K562 (cell line): ENCODE measurements around the gene RING1. TPM values are rescaled to one million over a fixed set of nuclear protein-coding genes. Genes with fewer than 3 reads are reported as not detected.

Source experiments
- ATAC-seq: fragments of 200-7000 bp; cut with Tn5 transposase; 3 replicates; pipeline ENCODE4 v1.9.1; 2020; ENCODE audit warnings: moderate library complexity
- BruUV-seq: library from RNA; stranded (reverse); fragments of 400-500 nt; replicated peaks from 2 replicates; lab custom pipeline; 2021; lab: Mats Ljungman, UMichigan
- CTCF ChIA-PET: fragments of 300-600 bp; formaldehyde crosslinking; extraction: SDS; loops from one replicate; lab custom pipeline; 2021; ENCODE audit warnings: low intra/inter-chr PET ratio; lab: Yijun Ruan, JAX
- POLR2A ChIA-PET: fragments of 300-600, 350-650 bp; sonication (Branson Sonifier 250); formaldehyde crosslinking; extraction: SDS; loops from one replicate; lab custom pipeline; 2021; ENCODE audit warnings: antibody characterized with exemption, inconsistent platforms; lab: Yijun Ruan, JAX
- DNase-seq, 4 experiments: peaks; one replicate each; pipeline versions ENCODE4 v3.0.0 to v3.0.0-alpha.2; 2011 to 2018; ENCODE audit warnings: low spot score in 3 of 4, mixed read lengths in 3 of 4; ENCODE audit errors: extremely low read depth in 1 of 4
- FAIRE-seq: peaks from 2 replicates; lab custom pipeline; 2011; peaks lifted over from hg19 to GRCh38; lab: Jason Lieb, UNC
- H2AFZ ChIP-seq: 2 replicates; pipeline ENCODE4 v1.6.0; 2011; ENCODE audit warnings: low read depth, low read length, control low read depth, inconsistent platforms
- H3K27ac ChIP-seq: fragments of 200-600 bp; 3 replicates; pipeline ENCODE4 v1.8.0; 2011; ENCODE audit warnings: low read depth, mild to moderate bottlenecking, control low read depth, inconsistent platforms, low read length, moderate library complexity, mixed read lengths; ENCODE audit errors: extremely low read depth
- H3K27me3 ChIP-seq, 2 experiments: fragments of 300-600 bp in 1 of 2; 2 replicates in 1 of 2; 3 replicates in 1 of 2; pipeline versions ENCODE4 v1.6.0 to v1.8.0; 2011; ENCODE audit warnings: inconsistent platforms in 2 of 2, low read length in 2 of 2, mild to moderate bottlenecking in 1 of 2, mixed read lengths in 1 of 2, moderate library complexity in 1 of 2; ENCODE audit not compliant: control insufficient read depth in 2 of 2, insufficient read depth in 2 of 2
- H3K36me3 ChIP-seq: fragments of 300-600 bp; 3 replicates; pipeline ENCODE4 v1.8.0; 2011; ENCODE audit warnings: mild to moderate bottlenecking, low read length, inconsistent platforms; ENCODE audit not compliant: control insufficient read depth, insufficient read depth
- H3K4me1 ChIP-seq, 2 experiments: fragments of 200-600 bp in 1 of 2; replicated peaks in 1 of 2; 2 replicates in 1 of 2; 3 replicates in 1 of 2; pipeline versions ENCODE4 v1.5.1 to v1.8.0; 2011; ENCODE audit warnings: inconsistent platforms in 2 of 2, low read length in 2 of 2, mild to moderate bottlenecking in 1 of 2, mixed read lengths in 1 of 2, moderate library complexity in 1 of 2; ENCODE audit not compliant: control insufficient read depth in 2 of 2, insufficient read depth in 2 of 2
- H3K4me2 ChIP-seq: 2 replicates; pipeline ENCODE4 v1.6.1; 2011; ENCODE audit warnings: low read length, control low read depth, inconsistent platforms, mixed read lengths; ENCODE audit not compliant: insufficient read depth
- H3K4me3 ChIP-seq: fragments of 200-600 bp; sonication (generic), shearing (Covaris generic); 2 replicates; pipeline ENCODE4 v1.5.1; 2016; ENCODE audit warnings: control low read depth, inconsistent platforms
- H3K79me2 ChIP-seq: fragments of 200-600 bp; 3 replicates; pipeline ENCODE4 v1.8.0; 2011; ENCODE audit warnings: low read length, inconsistent platforms; ENCODE audit not compliant: control insufficient read depth, insufficient read depth
- H3K9ac ChIP-seq, 2 experiments: 2 replicates each; pipeline versions ENCODE4 v1.6.0 to v1.6.1; 2011; ENCODE audit warnings: low read depth in 2 of 2, low read length in 2 of 2, control low read depth in 1 of 2, inconsistent platforms in 1 of 2, mild to moderate bottlenecking in 1 of 2, mixed read lengths in 1 of 2; ENCODE audit not compliant: insufficient read depth in 1 of 2
- H3K9me1 ChIP-seq: one replicate; pipeline ENCODE4 v1.6.0; 2011; ENCODE audit warnings: inconsistent platforms, mild to moderate bottlenecking, low read length, moderate library complexity; ENCODE audit not compliant: control insufficient read depth, insufficient read depth
- H3K9me3 ChIP-seq: replicated peaks from 2 replicates; pipeline ENCODE4 v1.5.1; 2011; ENCODE audit warnings: low read depth, low read length, inconsistent platforms; ENCODE audit not compliant: control insufficient read depth, insufficient read depth
- H4K20me1 ChIP-seq: replicated peaks from 2 replicates; pipeline ENCODE4 v1.6.1; 2011; ENCODE audit warnings: low read length, inconsistent platforms, mixed read lengths; ENCODE audit not compliant: control insufficient read depth, insufficient read depth
- KLF1 ChIP-seq: fragments of 450-650 bp; IDR thresholded peaks from 2 replicates; pipeline ENCODE4 v1.6.1; 2016; ENCODE audit warnings: missing genetic modification characterization, missing compliant biosample characterization
- LARP7 ChIP-seq: fragments of 450-650 bp; IDR thresholded peaks from 2 replicates; pipeline ENCODE4 v1.6.1; 2016
- RBBP5 ChIP-seq: fragments of 200-600 bp; sonication (generic); IDR thresholded peaks from 2 replicates; pipeline ENCODE4 v1.6.1; 2012; ENCODE audit warnings: borderline replicate concordance, mild to moderate bottlenecking, low read length, control low read depth, inconsistent platforms; ENCODE audit not compliant: insufficient read depth, poor library complexity, severe bottlenecking
- SREBF1 ChIP-seq: fragments of 150-350 bp; IDR thresholded peaks from 2 replicates; pipeline ENCODE4 v1.6.1; 2014; ENCODE audit warnings: antibody characterized with exemption, low read depth, low read length, borderline replicate concordance
- ZNF41 ChIP-seq: fragments of 250-450 bp; sonication (Bioruptor Pico); conservative IDR thresholded peaks from 2 replicates; pipeline ENCODE4 v1.4.0; 2020; ENCODE audit warnings: mild to moderate bottlenecking
- ZNF764 ChIP-seq: fragments of 250-450 bp; sonication (Bioruptor Pico); IDR thresholded peaks from 2 replicates; pipeline ENCODE4 v1.4.0; 2020; ENCODE audit warnings: low read depth, mild to moderate bottlenecking, moderate library complexity
- WGBS: fragments of 100-300 bp; shearing (Covaris generic); methylation state at CpG from one replicate; pipeline ENCODE4 v1.1.6; 2016; ENCODE audit warnings: low coverage, mixed read lengths; ENCODE audit not compliant: insufficient coverage; ENCODE audit errors: missing lambda C conversion rate; 5-methylcytosine and 5-hydroxymethylcytosine counted together
- in situ Hi-C: fragments of 300-500 bp; cut with MboI; formaldehyde crosslinking; loops from 4 replicates; pipeline ENCODE4 v1.15.0; 2018; ENCODE audit warnings: inconsistent platforms, mixed read lengths
- intact Hi-C: fragments of 100-400 bp; cut with micrococcal nuclease; formaldehyde crosslinking; loops from 2 replicates; pipeline ENCODE4 v1.14.2; 2022
- polyA plus RNA-seq, 8 experiments: library from polyadenylated mRNA; depleted of rRNA in 4 of 8; stranded (reverse) in 5 of 8; unstranded in 3 of 8; fragments of >200 nt; fragmentation: Nextera tagmentation in 2 of 8; fragmentation: Illumina TruSeq in 1 of 8; extraction: Ambion mirVana in 2 of 8; extraction: Trizol in 1 of 8; gene quantifications; 2 replicates each; pipeline versions ENCODE4 v1.2.1 to v1.2.3, GENCODE V29; 2011 to 2014; ENCODE audit warnings: inconsistent platforms in 1 of 8, missing spikeins in 1 of 8
- total RNA-seq, 7 experiments: library from RNA; depleted of rRNA in 6 of 7; stranded (reverse); fragments of >200 nt in 6 of 7; fragmentation: Illumina TruSeq in 2 of 7; extraction: Trizol in 2 of 7; gene quantifications; 2 replicates each; pipeline versions ENCODE4 v1.2.1 to v1.2.3, GENCODE V29; 2011 to 2021; ENCODE audit warnings: low replicate concordance in 1 of 7

RING1 gene
- total and polyA plus RNA-seq, 9 of the 15 experiments (the other 6 are each of a cell fraction or from before 2014, with no cell fraction given): 4.2 to 59.1 (median 36.9) TPM

GRCh38 chr6:33203443-33204164, 4.7 kb upstream of the RING1 start:
- Histone ChIP-seq H4K20me1 (peaks cover 16% of the 10 kb centered on the region; the same call in 1 of the 2 replicates), H3K4me3 (peak overlapping the region; percentile 62; the same call in 1 of the 2 replicates), H3K27me3 (no peaks in the 10 kb centered on the region), H3K27ac (peak overlapping the region; percentile 4; the same call in 1 of the 3 replicates), H3K36me3 (peaks cover 36% of the 10 kb centered on the region), H2AFZ (no peak overlapping the region), H3K4me2 (peak overlapping the region; percentile 40; the same call in 1 of the 2 replicates), H3K79me2 (peaks cover 76% of the 10 kb centered on the region), H3K4me1 (peaks cover 42 to 65% of the 10 kb centered on the region in 2 experiments)
- WGBS: 81% methylated on average over 7 of the region's 7 CpGs
- no peak for ATAC-seq
- no TSS peak for BruUV-seq
- FAIRE-seq: no peak
- no peak for DNase-seq
- in situ Hi-C loops: no loop called here
- CTCF ChIA-PET: no interaction called here
- TF ChIP-seq KLF1 (no peak), ZNF764 (CRISPR knock-in tag) (no peak), ZNF41 (CRISPR knock-in tag) (no peak), LARP7 (no peak), SREBF1 (no peak), RBBP5 (no peak)
- TF ChIP-seq, all 486 proteins: peak for 0
- H3K9me3 ChIP-seq: no peaks in the 10 kb centered on the region
- H3K9me1 ChIP-seq: peaks cover 3% of the 10 kb centered on the region
- peak overlapping the region in 1 of 2 experiments; percentile 38; a peak in 1 of 4 replicates for H3K9ac ChIP-seq
- POLR2A ChIA-PET: interaction anchor here (0.6 to 1.8 kb wide), 5 partner anchors 8 to 46 kb away, joined by 3 to 9 read pairs (median 4); no protein-coding TSS in a partner anchor
- intact Hi-C loops: loop anchor here (2.0 to 5.0 kb wide), 2 partner anchors 215 to 1071 kb away; partner anchors contain the start of genes CUTA and FKBPL
